CD4-positive, alpha-beta T cell treated with Interleukin-4 for 1 hour (primary cell): ENCODE measurements around the gene GPR35.
A peak's percentile ranks its signal among the peaks of the same experiment; 100 is the strongest.
"Not testable (repeated sequence)": the region's sequence is repeated elsewhere in the genome, so short reads cannot be mapped to it uniquely, and the experiment has no call there.

Experiments used
- DNase-seq, 2 donors: peaks; one replicate each; pipeline ENCODE4 v3.0.0-alpha.2; 2020 to 2022

The GPR35 gene

GRCh38 chr2:240640939-240641338 lies 15.7 kb downstream of the GPR35 start:
- DNase-seq: no peak

DNA sequence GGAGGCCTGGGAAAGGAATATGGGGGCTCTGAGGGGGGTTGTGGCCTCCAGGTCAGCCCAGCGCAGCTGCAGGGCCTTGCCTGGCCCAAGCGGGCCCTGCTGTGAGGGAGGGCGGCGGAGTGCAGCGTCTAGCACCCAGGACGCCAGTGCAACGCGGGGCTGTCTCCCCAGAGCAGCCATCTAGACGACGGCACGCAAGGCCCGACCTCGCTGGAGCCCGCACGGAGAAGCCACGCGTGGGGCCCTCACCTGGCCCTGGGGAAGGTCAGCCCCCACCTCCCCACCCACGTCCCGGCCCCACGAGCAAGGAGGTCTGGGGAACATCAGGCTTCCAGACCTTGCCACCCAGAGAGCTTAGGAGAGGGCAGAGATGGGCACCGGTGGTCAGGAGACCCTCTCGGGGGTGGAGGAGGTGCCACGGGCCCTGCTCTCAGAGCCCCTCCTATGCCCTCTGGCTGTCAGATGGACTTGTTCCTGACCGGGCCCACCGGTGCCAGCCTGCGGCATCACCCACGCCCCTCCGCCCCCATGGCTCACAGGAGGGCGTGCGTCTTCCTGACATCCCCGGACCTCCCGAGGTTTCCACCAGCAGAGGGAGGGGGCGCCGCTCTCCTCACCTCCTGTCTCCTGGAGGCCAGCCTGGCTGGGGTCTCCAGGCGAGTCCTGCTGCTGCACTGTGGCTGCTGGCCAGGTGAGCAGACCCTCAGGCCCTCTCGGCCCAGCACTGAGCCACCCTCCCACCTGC lies 17.0 kb downstream of the GPR35 start:
- no peak for DNase-seq

GRCh38 chr2:240642806-240643092 lies 17.5 kb downstream of the GPR35 start:
- no peak for DNase-seq

GRCh38 chr2:240643093-240643810 lies 18.0 kb downstream of the GPR35 start:
- DNase-seq: no peak

- DNase-seq: no peak
Observed at GRCh38 chr2:240643811-240644150, 18.5 kb downstream of the GPR35 start.

DNA sequence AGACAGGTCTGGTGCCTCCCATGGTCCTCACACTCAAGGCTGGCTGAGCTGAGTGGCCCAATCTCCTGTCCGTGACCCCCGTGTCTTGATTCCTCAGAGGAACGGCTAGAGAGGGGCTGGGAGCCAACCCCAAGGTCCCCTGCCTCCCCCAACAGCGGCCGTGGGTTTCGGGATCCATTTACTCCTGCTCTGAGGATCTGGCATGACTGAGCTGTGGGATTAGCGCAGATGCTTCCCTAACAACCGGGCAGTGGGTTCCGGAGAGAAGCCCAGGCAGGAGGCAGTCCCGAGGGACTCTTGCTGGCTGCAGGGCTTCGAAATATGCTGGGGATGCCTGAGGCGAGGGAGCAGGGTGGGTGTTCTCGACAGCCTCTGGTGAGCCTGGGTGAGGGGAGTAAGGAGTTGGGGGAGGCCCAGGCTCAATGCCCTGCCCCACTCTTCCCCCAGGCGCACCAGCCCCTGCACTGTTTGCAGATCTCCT lies 18.9 kb downstream of the GPR35 start:
- DNase-seq: no peak

- no peak for DNase-seq
Observed at GRCh38 chr2:240644859-240645301, 19.6 kb downstream of the GPR35 start.

DNA sequence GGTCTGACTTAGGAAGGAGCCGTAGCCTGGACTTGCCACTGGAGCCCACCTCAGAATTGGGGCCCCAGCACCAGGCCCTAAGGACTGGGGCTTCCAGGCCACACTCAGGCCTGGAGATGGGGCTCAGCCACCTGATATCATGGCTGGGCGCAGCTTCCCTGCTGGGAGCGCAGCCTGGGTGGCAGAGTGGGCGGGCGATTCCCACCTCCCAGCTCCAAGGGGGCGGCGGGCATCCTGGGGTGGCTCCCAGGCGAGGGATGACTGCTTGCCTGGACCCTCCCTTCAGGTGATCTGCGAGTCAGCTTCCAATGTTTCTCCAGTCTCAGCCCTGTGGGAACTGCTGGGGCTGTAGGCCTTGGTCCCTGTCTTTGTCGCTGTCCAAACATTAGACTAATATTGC lies 20.1 kb downstream of the GPR35 start:
- DNase-seq: no peak

- no peak for DNase-seq
Observed at GRCh38 chr2:240645801-240646175, 20.5 kb downstream of the GPR35 start.

DNA sequence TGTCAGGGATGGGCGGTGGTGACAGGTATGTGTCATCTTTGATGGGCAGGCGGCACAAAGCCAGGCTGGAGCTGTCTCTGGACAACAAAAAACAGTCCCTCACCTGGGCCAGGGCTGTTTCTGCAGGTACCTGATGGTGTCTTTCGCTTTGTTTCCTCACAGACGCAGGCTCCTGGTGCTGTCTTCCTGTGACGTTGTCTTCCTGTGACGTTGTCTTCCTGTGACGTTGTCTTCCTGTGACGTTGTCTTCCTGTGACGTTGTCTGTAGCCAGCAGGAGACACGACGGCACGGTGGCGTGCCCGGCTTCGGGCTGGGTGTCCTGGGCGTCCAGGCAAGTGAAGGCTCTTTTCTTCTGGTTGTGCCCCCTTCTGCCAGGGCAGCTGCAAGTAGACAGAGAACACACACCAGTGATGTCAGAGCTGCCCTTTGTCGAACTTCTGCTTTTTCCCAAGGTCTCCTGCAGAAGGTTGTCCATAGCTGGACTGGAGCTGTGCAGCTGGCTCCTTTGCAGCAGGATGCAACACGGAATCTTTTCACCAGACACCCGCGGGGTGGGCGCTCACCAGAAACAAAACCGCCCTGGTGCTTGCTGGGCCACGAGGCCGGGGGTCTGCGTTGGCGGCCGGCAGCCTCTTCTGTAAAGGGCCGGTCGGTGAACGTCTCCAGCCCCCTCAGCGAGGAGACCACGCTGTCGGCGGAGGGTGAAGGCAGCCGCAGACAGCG lies 21.1 kb downstream of the GPR35 start:
- DNase-seq: peak; percentile 71 to 73

- no peak for DNase-seq
Observed at GRCh38 chr2:240646900-240647502, 21.7 kb downstream of the GPR35 start.

- DNase-seq: no peak
Observed at GRCh38 chr2:240647503-240648154, 22.3 kb downstream of the GPR35 start.

- no peak for DNase-seq
Observed at GRCh38 chr2:240648155-240648649, 22.9 kb downstream of the GPR35 start.

DNA sequence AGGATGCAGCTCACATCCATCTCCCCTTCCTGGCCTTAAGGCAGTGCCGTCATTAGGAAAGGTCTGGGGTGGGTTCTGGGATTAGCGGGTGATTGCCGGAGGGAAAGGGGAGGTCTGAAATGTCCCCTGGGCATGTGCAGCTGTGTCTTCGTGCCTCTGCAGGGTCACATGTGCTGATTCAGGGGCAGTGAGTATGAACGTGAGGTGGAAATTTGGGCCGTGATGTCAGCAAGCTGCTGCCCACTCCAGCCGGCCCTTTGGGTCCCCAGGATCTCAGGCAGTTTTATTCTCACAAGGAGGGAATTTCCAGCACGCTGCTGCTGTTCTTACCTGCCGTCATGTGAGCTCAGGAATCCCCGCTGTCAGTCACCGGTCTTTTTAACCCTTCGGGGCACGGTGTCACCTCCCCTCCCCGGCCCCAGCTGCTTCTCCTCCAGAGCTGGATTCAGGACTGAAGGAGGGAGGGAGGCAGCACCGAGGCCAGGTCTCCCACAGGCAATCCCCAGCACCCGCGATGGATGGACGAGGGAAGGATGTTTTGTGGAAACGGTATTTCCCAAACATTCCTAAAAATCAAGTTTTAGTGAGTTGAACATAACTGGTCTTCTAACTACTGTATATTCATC lies 23.5 kb downstream of the GPR35 start:
- no peak for DNase-seq

DNA sequence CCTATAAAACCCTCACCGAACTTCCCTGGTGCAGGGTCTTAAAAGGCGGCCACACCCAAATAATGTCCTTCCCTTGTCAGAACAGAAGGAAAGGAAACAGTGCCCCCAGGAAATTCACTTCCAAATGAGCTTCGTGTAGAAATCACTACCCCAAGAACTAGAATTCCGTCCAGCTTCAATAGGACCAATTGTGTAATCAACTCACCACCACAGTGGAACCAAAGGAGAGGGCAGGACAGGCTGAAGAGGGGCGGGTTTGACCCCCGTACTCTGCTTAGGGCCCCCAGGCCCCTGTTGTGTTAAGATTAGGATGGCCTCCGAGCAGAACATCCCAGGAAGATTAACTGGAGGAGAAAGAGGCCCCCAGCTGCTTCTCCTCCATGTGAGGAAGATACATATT lies 24.1 kb downstream of the GPR35 start:
- no peak for DNase-seq

GRCh38 chr2:240650254-240650965 lies 25.1 kb downstream of the GPR35 start:
- DNase-seq: no peak

- no peak for DNase-seq
Observed at GRCh38 chr2:240651185-240651584, 25.9 kb downstream of the GPR35 start.

GRCh38 chr2:240655931-240656886 lies 30.9 kb downstream of the GPR35 start:
- DNase-seq: peak; percentile 8 to 22

DNA sequence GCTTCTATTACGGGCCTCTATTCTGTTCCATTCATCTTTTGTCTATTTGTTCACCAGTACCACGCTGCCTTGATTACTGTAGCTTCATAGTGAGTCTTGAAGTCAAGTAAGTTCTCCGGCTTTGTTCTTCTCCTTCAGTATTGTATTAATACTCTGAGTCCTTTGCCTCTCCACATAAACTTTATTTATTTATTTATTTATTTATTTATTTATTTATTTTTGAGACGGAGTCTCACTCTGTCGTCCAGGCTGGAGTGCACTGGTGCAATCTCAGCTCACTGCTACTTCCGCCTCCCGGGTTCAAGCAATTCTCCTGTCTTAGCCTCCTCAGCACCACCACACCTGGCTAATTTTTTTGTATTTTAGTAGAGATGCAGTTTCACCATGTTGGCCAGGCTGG lies 34.6 kb downstream of the GPR35 start:
- DNase-seq: not testable (repeated sequence)

DNA sequence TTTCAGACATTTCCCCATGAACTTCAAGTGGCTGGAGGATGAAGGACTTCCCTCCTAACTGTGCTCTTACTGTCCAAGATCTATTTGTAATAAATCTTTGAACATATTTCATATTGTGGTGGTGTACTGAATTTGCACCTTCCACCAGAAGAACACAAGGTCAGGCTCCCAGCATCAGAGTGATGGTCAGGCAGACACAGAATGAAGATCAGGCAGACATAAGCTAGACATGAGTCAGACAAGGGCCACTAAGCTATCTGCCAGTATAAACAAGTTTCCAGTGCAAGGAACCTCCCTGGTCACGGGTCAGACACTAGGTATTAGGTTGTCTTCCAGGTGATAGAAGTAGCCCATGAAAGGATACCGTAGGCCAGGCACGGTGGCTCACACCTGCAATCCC lies 37.4 kb downstream of the GPR35 start:
- DNase-seq: no peak
